ENCODE data around the gene CFAP45. TPM values are rescaled to one million over a fixed set of nuclear protein-coding genes. Genes with fewer than 3 reads are reported as not detected.

Gene CFAP45
- total RNA-seq, 5 donors from 2014 or later (not counting 1 experiment from before 2014, with no cell fraction given) = 1.2 to 4.7 (median 1.5) TPM

GRCh38 chr1:159944623-159945455 is 44.9 kb upstream of the CFAP45 start:
- peak overlapping the region in 1 of 2 donors; percentile 30 for H3K4me3 ChIP-seq (ENCODE audit: control insufficient read depth in 1 of 2, extremely low read depth in 1 of 2, low read length in 1 of 2)

GRCh38 chr1:159943908-159944622 is 44.1 kb upstream of the CFAP45 start:
- Mint-ChIP-seq H3K27me3 (peaks cover 32 to 40% of the 10 kb centered on the region in 2 donors), H3K9me3 (no peaks in the 10 kb centered on the region), H3K27ac (no peak overlapping the region), H3K4me3 (peak overlapping the region in 1 of 3 donors; percentile 74), H3K4me1 (peaks cover 7 to 13% (median 12%) of the 10 kb centered on the region in 3 donors), H3K36me3 (no peaks in the 10 kb centered on the region)
- 74% methylated on average over 4 of the region's 9 CpGs for WGBS (ENCODE audit: insufficient coverage)
- no peaks in the 10 kb centered on the region for H3K36me3 ChIP-seq (ENCODE audit: control insufficient read depth in 2 of 2, extremely low read depth in 1 of 2, insufficient read depth in 1 of 2, low read length in 1 of 2)
- peaks cover 0 to 13% of the 10 kb centered on the region in 2 experiments for H3K4me1 ChIP-seq (ENCODE audit: control insufficient read depth in 1 of 2, extremely low read depth in 1 of 2, insufficient read depth in 2 of 2, low read length in 2 of 2)
- H3K4me3 ChIP-seq (ENCODE audit: control insufficient read depth in 1 of 2, extremely low read depth in 1 of 2, low read length in 1 of 2) = no peak overlapping the region
- no peaks in the 10 kb centered on the region for H3K9me3 ChIP-seq
- no peak overlapping the region for H3K27ac ChIP-seq (ENCODE audit: low read length)
- peaks cover 0 to 52% of the 10 kb centered on the region in 2 experiments for H3K27me3 ChIP-seq (replicated peaks in 1 of 2; ENCODE audit: control insufficient read depth in 2 of 2, extremely low read depth in 1 of 2, insufficient read depth in 2 of 2, low read length in 1 of 2)
- ATAC-seq (replicated peaks in 1 of 4) (no peak), DNase-seq (no peak)
- CTCF ChIA-PET = interaction anchor here (0.8 to 3.4 kb wide), 2 partner anchors 51 to 148 kb away, joined by 3 to 15 read pairs; no protein-coding TSS in a partner anchor
- POLR2A ChIA-PET = no interaction called here

More at GRCh38 chr1:159944623-159945455, 44.9 kb upstream of the CFAP45 start:
- Histone ChIP-seq H3K4me1 (ENCODE audit: control insufficient read depth in 1 of 2, extremely low read depth in 1 of 2, insufficient read depth in 2 of 2, low read length in 2 of 2) (peaks cover 0 to 13% of the 10 kb centered on the region in 2 experiments), H3K9me3 (no peaks in the 10 kb centered on the region), H3K27ac (ENCODE audit: low read length) (no peak overlapping the region), H3K27me3 (replicated peaks in 1 of 2; ENCODE audit: control insufficient read depth in 2 of 2, extremely low read depth in 1 of 2, insufficient read depth in 2 of 2, low read length in 1 of 2) (peaks cover 0 to 52% of the 10 kb centered on the region in 2 experiments), H3K36me3 (ENCODE audit: control insufficient read depth in 2 of 2, extremely low read depth in 1 of 2, insufficient read depth in 1 of 2, low read length in 1 of 2) (no peaks in the 10 kb centered on the region)
- H3K27ac Mint-ChIP-seq = peak overlapping the region in 1 of 2 donors; percentile 38
- CTCF ChIA-PET = interaction anchor here (0.8 to 3.4 kb wide), 3 partner anchors 52 to 149 kb away, joined by 3 to 15 read pairs (median 5); no protein-coding TSS in a partner anchor
- 50% methylated on average over 11 of the region's 11 CpGs for WGBS (ENCODE audit: insufficient coverage)
- no peak for DNase-seq
- H3K9me3 Mint-ChIP-seq = no peaks in the 10 kb centered on the region
- no peak for ATAC-seq (replicated peaks in 1 of 4)
- peaks cover 7 to 13% (median 12%) of the 10 kb centered on the region in 3 donors for H3K4me1 Mint-ChIP-seq
- POLR2A ChIA-PET = no interaction called here
- peak overlapping the region; percentile 51 to 74 (median 62) for H3K4me3 Mint-ChIP-seq
- peaks cover 30 to 40% of the 10 kb centered on the region in 2 donors for H3K27me3 Mint-ChIP-seq
- H3K36me3 Mint-ChIP-seq = no peaks in the 10 kb centered on the region

GRCh38 chr1:159943278-159943640 is 43.3 kb upstream of the CFAP45 start:
- Mint-ChIP-seq H3K27me3 (peaks cover 35 to 42% of the 10 kb centered on the region in 2 donors), H3K9me3 (no peaks in the 10 kb centered on the region), H3K27ac (no peak overlapping the region), H3K36me3 (no peaks in the 10 kb centered on the region), H3K4me1 (peaks cover 7 to 13% (median 12%) of the 10 kb centered on the region in 3 donors), H3K4me3 (no peak overlapping the region)
- CTCF ChIA-PET = interaction anchor here in 1 of 2 donors (0.8 kb wide), 1 partner anchor 150 kb away, joined by 8 read pairs; no protein-coding TSS in a partner anchor
- 90% methylated on average over 3 of the region's 5 CpGs for WGBS (ENCODE audit: insufficient coverage)
- Histone ChIP-seq H3K27ac (ENCODE audit: low read length) (no peak overlapping the region), H3K27me3 (replicated peaks in 1 of 2; ENCODE audit: control insufficient read depth in 2 of 2, extremely low read depth in 1 of 2, insufficient read depth in 2 of 2, low read length in 1 of 2) (peaks cover 0 to 55% of the 10 kb centered on the region in 2 experiments), H3K9me3 (no peaks in the 10 kb centered on the region), H3K4me1 (ENCODE audit: control insufficient read depth in 1 of 2, extremely low read depth in 1 of 2, insufficient read depth in 2 of 2, low read length in 2 of 2) (peaks cover 0 to 13% of the 10 kb centered on the region in 2 experiments), H3K36me3 (ENCODE audit: control insufficient read depth in 2 of 2, extremely low read depth in 1 of 2, insufficient read depth in 1 of 2, low read length in 1 of 2) (no peaks in the 10 kb centered on the region), H3K4me3 (ENCODE audit: control insufficient read depth in 1 of 2, extremely low read depth in 1 of 2, low read length in 1 of 2) (no peak overlapping the region)
- no peak for ATAC-seq (replicated peaks in 1 of 4)
- POLR2A ChIA-PET = interaction anchor here in 1 of 2 donors (0.6 to 0.7 kb wide), 2 partner anchors 24 to 49 kb away, joined by 3 to 8 read pairs; no protein-coding TSS in a partner anchor
- DNase-seq = no peak

- CTCF ChIA-PET = interaction anchor here in 1 of 2 donors (0.8 kb wide), 1 partner anchor 150 kb away, joined by 8 read pairs; no protein-coding TSS in a partner anchor
- peaks cover 35 to 42% of the 10 kb centered on the region in 2 donors for H3K27me3 Mint-ChIP-seq
- ATAC-seq (replicated peaks in 1 of 4) = no peak
- peaks cover 7 to 13% (median 12%) of the 10 kb centered on the region in 3 donors for H3K4me1 Mint-ChIP-seq
- WGBS (ENCODE audit: insufficient coverage) = 62% methylated on average over 2 of the region's 15 CpGs
- H3K36me3 Mint-ChIP-seq = no peaks in the 10 kb centered on the region
- H3K4me3 ChIP-seq (ENCODE audit: control insufficient read depth in 1 of 2, extremely low read depth in 1 of 2, low read length in 1 of 2) = no peak overlapping the region
- H3K27me3 ChIP-seq (replicated peaks in 1 of 2; ENCODE audit: control insufficient read depth in 2 of 2, extremely low read depth in 1 of 2, insufficient read depth in 2 of 2, low read length in 1 of 2) = peaks cover 0 to 56% of the 10 kb centered on the region in 2 experiments
- peaks cover 0 to 13% of the 10 kb centered on the region in 2 experiments for H3K4me1 ChIP-seq (ENCODE audit: control insufficient read depth in 1 of 2, extremely low read depth in 1 of 2, insufficient read depth in 2 of 2, low read length in 2 of 2)
- POLR2A ChIA-PET = interaction anchor here in 1 of 2 donors (0.6 to 0.7 kb wide), 2 partner anchors 25 to 49 kb away, joined by 3 to 8 read pairs; no protein-coding TSS in a partner anchor
- peak overlapping the region in 1 of 2 donors; percentile 55 for H3K27ac Mint-ChIP-seq
- no peaks in the 10 kb centered on the region for H3K9me3 Mint-ChIP-seq
- no peaks in the 10 kb centered on the region for H3K9me3 ChIP-seq
- no peaks in the 10 kb centered on the region for H3K36me3 ChIP-seq (ENCODE audit: control insufficient read depth in 2 of 2, extremely low read depth in 1 of 2, insufficient read depth in 1 of 2, low read length in 1 of 2)
- H3K27ac ChIP-seq (ENCODE audit: low read length) = no peak overlapping the region
- DNase-seq = no peak
- no peak overlapping the region for H3K4me3 Mint-ChIP-seq
Observed at GRCh38 chr1:159942632-159943277, 42.8 kb upstream of the CFAP45 start.

- peaks cover 35 to 41% of the 10 kb centered on the region in 2 donors for H3K27me3 Mint-ChIP-seq
- Histone ChIP-seq H3K4me3 (ENCODE audit: control insufficient read depth in 1 of 2, extremely low read depth in 1 of 2, low read length in 1 of 2) (no peak overlapping the region), H3K4me1 (ENCODE audit: control insufficient read depth in 1 of 2, extremely low read depth in 1 of 2, insufficient read depth in 2 of 2, low read length in 2 of 2) (peaks cover under 1 to 21% of the 10 kb centered on the region in 2 experiments), H3K27me3 (replicated peaks in 1 of 2; ENCODE audit: control insufficient read depth in 2 of 2, extremely low read depth in 1 of 2, insufficient read depth in 2 of 2, low read length in 1 of 2) (peaks cover 0 to 64% of the 10 kb centered on the region in 2 experiments), H3K36me3 (ENCODE audit: control insufficient read depth in 2 of 2, extremely low read depth in 1 of 2, insufficient read depth in 1 of 2, low read length in 1 of 2) (no peaks in the 10 kb centered on the region), H3K9me3 (no peaks in the 10 kb centered on the region), H3K27ac (ENCODE audit: low read length) (no peak overlapping the region)
- no peaks in the 10 kb centered on the region for H3K36me3 Mint-ChIP-seq
- no peaks in the 10 kb centered on the region for H3K9me3 Mint-ChIP-seq
- ATAC-seq (replicated peaks in 1 of 4) (no peak), DNase-seq (no peak)
- ChIA-PET CTCF (interaction anchor here in 1 of 2 donors (0.6 kb wide), 1 partner anchor 935 kb away, joined by 3 read pairs; no protein-coding TSS in a partner anchor), POLR2A (interaction anchor here in 1 of 2 donors (0.5 kb wide), 1 partner anchor 37 kb away, joined by 3 read pairs; no protein-coding TSS in a partner anchor)
- H3K4me3 Mint-ChIP-seq = no peak overlapping the region
- WGBS (ENCODE audit: insufficient coverage) = 78% methylated on average over 11 of the region's 15 CpGs
- peaks cover 8 to 16% (median 12%) of the 10 kb centered on the region in 3 donors for H3K4me1 Mint-ChIP-seq
- H3K27ac Mint-ChIP-seq = no peak overlapping the region
Observed at GRCh38 chr1:159941591-159942560, 41.9 kb upstream of the CFAP45 start.

Data from T-cell (primary cell).